Measurements from ENCODE around the gene ACOT13. TPM values are rescaled to one million over a fixed set of nuclear protein-coding genes. Genes with fewer than 3 reads are reported as not detected.

The ACOT13 gene
- total and polyA plus RNA-seq, 2 of the 8 experiments (the other 6 are each of a cell fraction or from before 2014, with no cell fraction given), result 27.6 to 40.6 TPM

- TF ChIP-seq CTCF (IDR thresholded peaks at IDR 0.05; ENCODE audit: control extremely low read depth in 1 of 3, insufficient read depth in 1 of 3, low read depth in 1 of 3, low read length in 3 of 3) (no peak), JUND (IDR thresholded peaks at IDR 0.05; ENCODE audit: low read length) (no peak), NRF1 (IDR thresholded peaks at IDR 0.05; ENCODE audit: low read depth, low read length) (no peak), RNF2 (IDR thresholded peaks at IDR 0.05; ENCODE audit: borderline replicate concordance, low read depth, low read length, missing control alignments, poor library complexity, severe bottlenecking) (no peak), CBX5 (IDR thresholded peaks at IDR 0.05; ENCODE audit: low read depth, low read length) (no peak), YY1 (IDR thresholded peaks at IDR 0.05; ENCODE audit: low read depth, low read length) (no peak), BRCA1 (IDR thresholded peaks at IDR 0.05; ENCODE audit: low read depth, low read length) (no peak)
Measured at GRCh38 chr6:24690593-24690992, 23.7 kb downstream of the ACOT13 start (continued).
